NCI-H2227 (cell line): ENCODE data around the gene PDE2A.

Source experiments
- DNase-seq: peaks from one replicate; lab custom pipeline; 2025; ENCODE audit not compliant: unreplicated experiment; lab: John Stamatoyannopoulos, UW

PDE2A gene

GRCh38 chr11:72704783-72705265 lies 30.6 kb upstream of the PDE2A start:
- no peak for DNase-seq

- no peak for DNase-seq
Measured at GRCh38 chr11:72704028-72704782, 30.0 kb upstream of the PDE2A start.

GRCh38 chr11:72703267-72704008 lies 29.2 kb upstream of the PDE2A start:
- DNase-seq = no peak

- DNase-seq = no peak
Measured at GRCh38 chr11:72702577-72703241, 28.5 kb upstream of the PDE2A start.

GRCh38 chr11:72702096-72702495 lies 27.9 kb upstream of the PDE2A start:
- DNase-seq = no peak

GRCh38 chr11:72701466-72701865 lies 27.2 kb upstream of the PDE2A start:
- DNase-seq = no peak

- DNase-seq = no peak
Measured at GRCh38 chr11:72700146-72700545, 25.9 kb upstream of the PDE2A start.

- no peak for DNase-seq
Measured at GRCh38 chr11:72697814-72698213, 23.6 kb upstream of the PDE2A start.

- DNase-seq = no peak
Measured at GRCh38 chr11:72696866-72697700, 22.9 kb upstream of the PDE2A start.

- no peak for DNase-seq
Measured at GRCh38 chr11:72695354-72695753, 21.1 kb upstream of the PDE2A start.

GRCh38 chr11:72693271-72693968 lies 19.2 kb upstream of the PDE2A start:
- DNase-seq = no peak

- DNase-seq = no peak
Measured at GRCh38 chr11:72692498-72693237, 18.4 kb upstream of the PDE2A start.

GRCh38 chr11:72690166-72690565 lies 15.9 kb upstream of the PDE2A start:
- DNase-seq = no peak

GRCh38 chr11:72688929-72689328 lies 14.7 kb upstream of the PDE2A start:
- DNase-seq = no peak

GRCh38 chr11:72688486-72688885 lies 14.3 kb upstream of the PDE2A start:
- DNase-seq = no peak

- no peak for DNase-seq
Measured at GRCh38 chr11:72687326-72687725, 13.1 kb upstream of the PDE2A start.

GRCh38 chr11:72686639-72687220 lies 12.5 kb upstream of the PDE2A start:
- DNase-seq = no peak

- no peak for DNase-seq
Measured at GRCh38 chr11:72685560-72686480, 11.6 kb upstream of the PDE2A start.
